HG02840 (cell line): ENCODE results near the gene TMEM163.
"Not testable (repeated sequence)": the region's sequence is repeated elsewhere in the genome, so short reads cannot be mapped to it uniquely, and the experiment has no call there.

ENCODE experiments used
- ATAC-seq: cut with Tn5 transposase; IDR thresholded peaks from one replicate; pipeline ENCODE4 v1.9.1; 2021; ENCODE audit warnings: mild to moderate bottlenecking, moderate library complexity, moderate number of reproducible peaks; ENCODE audit not compliant: unreplicated experiment, low FRiP score

TMEM163 gene

GRCh38 chr2:134501476-134502091 lies 217.2 kb downstream of the TMEM163 start:
- ATAC-seq = no peak

DNA sequence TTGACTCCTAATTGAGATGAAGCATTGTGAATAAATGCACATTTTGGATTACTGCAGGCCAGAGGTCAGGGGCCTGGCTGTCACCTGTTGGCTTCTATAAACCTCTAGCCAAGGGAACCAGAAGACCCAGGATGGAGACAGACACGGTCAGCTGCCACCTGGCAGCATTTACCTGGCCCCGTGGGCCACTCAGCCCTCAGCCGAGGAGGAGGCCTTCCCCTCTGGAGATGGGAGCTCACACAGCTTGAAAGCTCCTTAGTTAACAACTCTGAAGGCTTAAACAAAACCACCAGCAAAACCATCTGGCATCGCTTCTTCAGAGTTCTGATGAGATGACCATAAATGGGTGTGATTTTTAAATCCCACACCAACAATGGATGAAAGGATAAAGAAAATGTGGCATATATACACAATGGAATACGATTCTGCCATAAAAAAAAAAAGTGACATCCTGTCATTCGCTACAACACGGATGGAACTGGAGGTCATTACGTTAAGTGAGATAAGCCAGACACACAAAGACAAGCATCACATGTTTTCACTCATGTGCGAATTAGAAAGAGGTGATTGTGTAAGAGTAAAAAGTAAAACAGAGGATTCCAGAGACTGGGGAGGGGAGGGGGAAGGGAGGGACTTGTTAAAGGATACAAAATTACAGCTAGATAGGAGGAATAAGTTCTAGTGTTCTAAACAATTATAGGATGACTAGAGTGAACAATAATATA lies 218.4 kb downstream of the TMEM163 start:
- no peak for ATAC-seq

DNA sequence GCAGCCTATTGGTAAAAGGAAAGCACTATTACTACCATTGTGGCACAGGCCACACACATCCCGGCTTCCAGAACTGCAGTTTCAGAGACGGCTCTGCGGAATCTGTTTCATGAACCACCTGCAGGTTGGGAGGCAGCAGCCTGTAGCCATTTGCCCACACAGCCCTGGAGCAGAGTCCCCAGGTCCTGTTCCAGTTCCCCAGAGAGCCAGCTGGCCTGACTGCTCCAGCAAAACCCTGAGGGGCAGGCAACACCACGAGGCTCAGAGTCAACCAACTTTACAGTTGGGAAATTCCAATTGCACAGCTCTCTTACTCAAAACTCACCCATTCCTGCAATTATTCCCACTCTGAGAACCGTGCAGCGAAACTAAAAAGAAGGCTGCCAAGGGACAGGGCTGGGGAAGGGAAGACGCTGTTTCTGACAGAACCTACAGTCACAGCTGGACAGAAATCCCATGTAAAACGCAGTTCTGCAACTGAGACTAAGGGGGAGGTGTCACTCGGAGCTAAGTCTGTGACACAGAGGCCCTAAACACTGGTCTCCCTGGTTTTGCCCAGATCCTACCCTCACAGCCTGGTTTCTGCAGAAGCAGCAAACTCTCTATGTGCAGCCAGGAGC lies 219.4 kb downstream of the TMEM163 start:
- no peak for ATAC-seq

DNA sequence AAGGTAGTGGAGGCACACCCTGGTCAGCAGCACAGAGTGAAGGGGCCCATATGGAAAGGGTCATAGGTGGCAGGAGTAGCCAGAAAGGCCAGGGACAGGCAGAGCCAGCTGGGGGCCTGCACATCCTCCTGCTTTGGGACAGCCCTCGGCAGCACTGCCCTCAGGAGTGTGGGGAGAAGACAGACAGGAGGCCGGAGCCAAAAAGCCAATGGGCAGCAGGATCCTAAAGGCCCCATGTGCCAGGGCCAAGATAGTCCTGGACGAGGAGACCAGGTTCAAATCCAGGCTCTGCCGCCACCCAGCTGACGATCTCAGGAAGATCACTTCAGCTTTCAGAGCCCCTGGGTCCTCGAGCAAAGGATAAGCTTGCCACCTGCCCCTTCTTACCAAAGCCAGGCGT lies 220.1 kb downstream of the TMEM163 start:
- ATAC-seq = no peak

- ATAC-seq = no peak
Measured at GRCh38 chr2:134493797-134494196, 225.0 kb downstream of the TMEM163 start.

DNA sequence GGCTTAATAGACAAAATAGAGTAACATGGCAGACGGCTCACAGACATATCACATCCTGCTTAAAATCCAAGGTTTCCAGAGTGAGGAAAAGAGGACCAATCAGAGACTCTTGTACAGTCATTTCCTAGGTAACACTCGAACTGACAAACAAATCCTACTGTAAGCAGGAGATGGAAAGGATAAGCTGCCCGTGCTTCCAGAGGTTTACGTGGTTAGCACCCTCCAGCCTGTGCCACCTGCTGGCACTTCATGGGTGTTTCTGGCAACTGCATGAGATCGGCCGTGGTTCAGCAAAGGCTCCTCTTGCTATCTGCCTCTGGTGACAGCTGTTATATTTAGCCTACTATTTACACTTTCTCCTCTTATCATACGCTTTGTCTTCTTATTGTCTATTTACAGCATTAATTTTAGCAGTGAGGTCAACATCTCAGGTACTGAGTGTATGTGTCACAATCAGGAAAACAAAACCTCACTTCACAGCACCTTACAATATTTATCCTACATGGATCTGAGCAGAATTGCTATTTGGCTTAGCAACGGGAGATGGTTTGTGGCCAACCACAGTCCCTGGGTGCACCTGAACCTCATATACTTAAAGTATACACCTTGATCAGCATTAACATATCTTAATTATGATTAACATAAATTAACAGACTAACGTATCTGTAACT lies 226.9 kb downstream of the TMEM163 start:
- ATAC-seq = no peak

- ATAC-seq = no peak
Measured at GRCh38 chr2:134491022-134491421, 227.8 kb downstream of the TMEM163 start.

- no peak for ATAC-seq
Measured at GRCh38 chr2:134490559-134490958, 228.2 kb downstream of the TMEM163 start.

DNA sequence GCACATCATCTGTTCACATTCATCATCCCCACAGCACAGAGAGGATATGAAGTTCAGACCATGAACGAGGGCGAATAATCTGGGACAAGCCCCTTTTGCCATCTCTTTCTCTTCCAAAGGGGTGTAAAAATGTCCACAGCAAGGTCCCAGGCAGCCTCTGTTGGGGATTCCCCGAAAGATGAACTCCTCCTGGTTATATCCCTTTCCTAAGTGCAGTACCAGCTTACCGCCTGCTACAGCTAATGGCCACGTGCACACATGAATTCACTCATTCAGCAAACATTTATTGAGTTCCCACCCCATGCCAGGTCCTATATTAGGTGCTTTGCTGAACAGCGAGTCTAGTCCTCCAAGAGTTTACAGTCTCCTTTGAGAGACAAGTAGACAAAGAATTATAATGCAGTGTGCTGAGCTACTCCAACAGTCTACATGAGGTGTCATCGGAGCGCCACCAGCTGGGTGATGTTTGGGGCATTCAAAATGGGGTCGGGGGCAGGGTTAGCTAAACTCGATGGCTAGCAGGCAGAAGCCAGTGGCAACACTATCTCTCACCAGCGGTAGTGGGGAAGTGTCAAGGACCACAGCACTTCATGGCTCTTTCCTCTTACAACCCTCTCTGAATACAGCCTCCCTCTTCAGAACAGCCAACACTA lies 228.9 kb downstream of the TMEM163 start:
- no peak for ATAC-seq

DNA sequence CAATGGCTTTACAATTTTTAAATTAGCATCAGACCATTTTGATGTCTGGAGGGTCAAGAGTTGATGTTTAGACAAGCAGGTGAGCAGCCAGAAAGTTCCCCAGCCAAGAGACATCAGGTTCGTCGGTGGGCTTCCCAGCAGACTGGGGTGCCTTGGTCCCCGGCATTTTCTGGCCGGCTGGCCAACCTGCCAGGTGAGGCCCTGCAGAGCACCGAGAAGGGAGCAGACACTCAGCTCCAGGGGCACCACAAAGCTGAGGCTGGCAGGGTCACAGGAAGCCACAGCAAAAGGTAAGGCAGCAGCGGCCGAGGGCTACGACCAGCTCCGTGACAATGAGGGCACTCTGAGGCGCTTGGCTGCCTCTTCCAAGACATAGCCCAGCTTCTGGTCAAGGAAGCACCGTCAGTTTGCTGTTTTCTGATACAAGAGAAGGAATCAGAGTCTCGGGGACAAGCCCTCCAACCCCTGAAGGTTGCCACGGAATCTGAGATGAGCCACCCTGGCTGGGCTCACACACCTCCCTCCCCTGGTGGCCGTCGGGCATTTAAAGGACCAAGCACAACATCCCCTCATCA lies 235.9 kb downstream of the TMEM163 start:
- no peak for ATAC-seq

DNA sequence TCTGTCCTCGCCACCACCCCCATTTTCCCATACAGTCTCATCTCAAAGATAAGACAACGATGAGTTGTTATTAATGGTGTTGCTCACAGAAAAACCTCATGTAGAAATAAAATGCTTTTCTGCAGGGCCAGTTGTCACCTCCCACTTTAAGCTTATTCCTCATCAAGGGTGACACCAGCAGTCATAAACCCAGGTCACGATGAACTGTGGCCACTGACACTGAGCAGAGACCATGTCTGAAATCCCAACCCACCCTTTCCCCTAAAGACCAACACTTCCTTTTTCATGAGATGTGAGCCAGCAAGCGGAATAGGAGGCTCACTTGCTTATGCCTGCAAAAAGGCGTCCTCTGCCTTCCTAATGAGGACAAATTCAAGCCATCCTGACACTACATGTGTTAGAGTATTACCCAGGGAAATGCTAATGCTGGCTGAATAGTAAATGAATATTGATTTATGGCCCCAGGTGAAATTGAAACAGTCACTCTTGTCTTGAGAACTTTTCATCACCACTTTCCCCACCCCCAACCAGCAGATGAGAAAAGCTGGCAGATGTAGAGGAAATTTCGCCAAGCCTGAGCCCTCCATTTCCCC lies 236.6 kb downstream of the TMEM163 start:
- no peak for ATAC-seq

GRCh38 chr2:134479696-134480330 lies 239.0 kb downstream of the TMEM163 start:
- ATAC-seq = no peak

GRCh38 chr2:134476982-134477381 lies 241.8 kb downstream of the TMEM163 start:
- ATAC-seq = not testable (repeated sequence)

GRCh38 chr2:134470561-134471168 lies 248.1 kb downstream of the TMEM163 start:
- no peak for ATAC-seq

GRCh38 chr2:134469516-134470115 lies 249.2 kb downstream of the TMEM163 start:
- ATAC-seq = no peak

GRCh38 chr2:134468776-134469175 lies 250.0 kb downstream of the TMEM163 start:
- no peak for ATAC-seq

DNA sequence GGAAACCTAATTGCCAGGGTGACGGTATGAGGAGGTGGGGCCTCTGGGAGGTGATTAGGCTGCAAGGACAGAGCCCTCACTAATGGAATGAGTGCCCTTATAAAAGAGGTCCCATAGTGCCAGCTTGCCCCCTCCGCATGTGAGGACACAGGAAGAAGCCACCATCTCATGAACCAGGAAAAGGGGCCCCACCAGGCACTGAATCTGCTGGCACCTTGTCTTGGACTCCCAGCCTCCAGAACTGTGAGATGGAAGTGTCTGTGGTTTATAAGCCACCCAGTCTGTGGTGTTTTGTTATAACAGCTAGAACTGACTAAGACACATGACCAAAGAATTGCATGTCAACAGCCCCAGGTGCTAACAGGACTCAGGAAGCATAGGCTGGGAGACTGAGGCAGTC lies 250.6 kb downstream of the TMEM163 start:
- no peak for ATAC-seq

DNA sequence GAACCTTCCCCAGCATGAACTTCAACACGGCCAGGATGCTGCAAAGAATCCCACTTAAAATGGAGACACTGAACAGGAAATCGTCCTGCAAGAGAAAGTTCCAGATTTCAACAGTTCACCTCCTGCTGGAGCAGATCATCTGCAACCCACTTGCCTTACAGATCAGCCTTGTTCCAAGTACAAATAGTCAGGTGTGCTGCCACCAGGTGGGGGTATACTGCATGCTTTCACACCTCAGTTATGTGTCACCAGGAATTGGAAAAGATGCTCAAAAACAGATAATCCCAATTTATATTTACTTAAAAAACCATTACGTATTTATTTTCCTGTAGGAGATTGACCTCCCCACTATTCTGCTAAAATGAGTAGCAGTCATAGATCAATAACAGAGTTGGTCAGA lies 252.7 kb downstream of the TMEM163 start:
- no peak for ATAC-seq
